ENCODE data around the gene FOXS1. TPM values are rescaled to one million over a fixed set of nuclear protein-coding genes. Genes with fewer than 3 reads are reported as not detected.

FOXS1 gene
- total RNA-seq, 1 donor from 2014 or later = 26.0 TPM

GRCh38 chr20:31837896-31838397 lies 7.5 kb downstream of the FOXS1 start:
- Histone ChIP-seq H3K9me3 (ENCODE audit: insufficient read depth, low read depth, low read length) (no peaks in the 10 kb centered on the region), H3K36me3 (ENCODE audit: insufficient read depth, low read length) (no peaks in the 10 kb centered on the region), H4K20me1 (ENCODE audit: insufficient read depth, low read length) (no peaks in the 10 kb centered on the region), H3K9ac (ENCODE audit: low read length) (no peak overlapping the region), H3K4me2 (ENCODE audit: low read length) (peak overlapping the region; percentile 69), H3K27me3 (ENCODE audit: insufficient read depth, low read length) (no peaks in the 10 kb centered on the region), H3K4me3 (ENCODE audit: insufficient read depth, low read depth, low read length) (no peak overlapping the region), H3K79me2 (ENCODE audit: insufficient read depth, low read length) (no peaks in the 10 kb centered on the region), H3K4me1 (ENCODE audit: insufficient read depth, low read length) (peaks cover 66% of the 10 kb centered on the region), H2AFZ (ENCODE audit: low read depth, low read length) (no peak overlapping the region), H3K27ac (ENCODE audit: low read depth, low read length) (no peak overlapping the region)
- Mint-ChIP-seq H3K27me3 (ENCODE audit: low read depth, unreplicated experiment) (peaks cover 6% of the 10 kb centered on the region), H3K4me1 (ENCODE audit: low read depth, unreplicated experiment) (peaks cover 43% of the 10 kb centered on the region), H3K4me3 (ENCODE audit: unreplicated experiment) (no peak overlapping the region), H3K36me3 (ENCODE audit: low read depth, unreplicated experiment) (no peaks in the 10 kb centered on the region), H3K27ac (ENCODE audit: unreplicated experiment) (no peak overlapping the region), H3K9me3 (ENCODE audit: unreplicated experiment) (no peaks in the 10 kb centered on the region)
- TF ChIP-seq EZH2 (IDR thresholded peaks at IDR 0.05; ENCODE audit: insufficient read depth, low read length) = no peak
- no peak for TF ChIP-seq CTCF (IDR thresholded peaks at IDR 0.05; ENCODE audit: insufficient read depth, low read depth, low read length)
- DNase-seq (ENCODE audit: low read depth) (peak; percentile 38), FAIRE-seq (peak; percentile 5)

- Histone ChIP-seq H3K36me3 (ENCODE audit: insufficient read depth, low read length) (no peaks in the 10 kb centered on the region), H4K20me1 (ENCODE audit: insufficient read depth, low read length) (no peaks in the 10 kb centered on the region), H3K27me3 (ENCODE audit: insufficient read depth, low read length) (no peaks in the 10 kb centered on the region), H3K4me3 (ENCODE audit: insufficient read depth, low read depth, low read length) (no peak overlapping the region), H3K27ac (ENCODE audit: low read depth, low read length) (no peak overlapping the region), H3K4me1 (ENCODE audit: insufficient read depth, low read length) (peaks cover 57% of the 10 kb centered on the region), H2AFZ (ENCODE audit: low read depth, low read length) (no peak overlapping the region), H3K79me2 (ENCODE audit: insufficient read depth, low read length) (no peaks in the 10 kb centered on the region), H3K9me3 (ENCODE audit: insufficient read depth, low read depth, low read length) (no peaks in the 10 kb centered on the region), H3K9ac (ENCODE audit: low read length) (no peak overlapping the region), H3K4me2 (ENCODE audit: low read length) (peak overlapping the region; percentile 69)
- TF ChIP-seq EZH2 (IDR thresholded peaks at IDR 0.05; ENCODE audit: insufficient read depth, low read length) (no peak), CTCF (IDR thresholded peaks at IDR 0.05; ENCODE audit: insufficient read depth, low read depth, low read length) (no peak)
- Mint-ChIP-seq H3K9me3 (ENCODE audit: unreplicated experiment) (no peaks in the 10 kb centered on the region), H3K27ac (ENCODE audit: unreplicated experiment) (no peak overlapping the region), H3K27me3 (ENCODE audit: low read depth, unreplicated experiment) (peaks cover 6% of the 10 kb centered on the region), H3K4me1 (ENCODE audit: low read depth, unreplicated experiment) (peaks cover 35% of the 10 kb centered on the region), H3K36me3 (ENCODE audit: low read depth, unreplicated experiment) (peaks cover 4% of the 10 kb centered on the region), H3K4me3 (ENCODE audit: unreplicated experiment) (no peak overlapping the region)
- DNase-seq (ENCODE audit: low read depth) (peak; percentile 40), FAIRE-seq (no peak)
Measured at GRCh38 chr20:31836853-31837608, 8.4 kb downstream of the FOXS1 start.
